CD4-positive, alpha-beta T cell treated with Interleukin-17A for 4 hours (primary cell): ENCODE data around the gene COL4A3.
"Not testable (repeated sequence)": the region's sequence is repeated elsewhere in the genome, so short reads cannot be mapped to it uniquely, and the experiment has no call there.

ENCODE experiments used
- DNase-seq: peaks from one replicate; pipeline ENCODE4 v3.0.0-alpha.2; 2020; ENCODE audit warnings: mixed read lengths

Gene COL4A3

GRCh38 chr2:227219312-227220105, 55.1 kb downstream of the COL4A3 start:
- no peak for DNase-seq

- no peak for DNase-seq
Measured at GRCh38 chr2:227221120-227221519, 56.7 kb downstream of the COL4A3 start.

- DNase-seq, result no peak
Measured at GRCh38 chr2:227222292-227222691, 57.9 kb downstream of the COL4A3 start.

- DNase-seq, result not testable (repeated sequence)
Measured at GRCh38 chr2:227225641-227226040, 61.2 kb downstream of the COL4A3 start.

GRCh38 chr2:227228061-227228667, 63.7 kb downstream of the COL4A3 start:
- no peak for DNase-seq

- no peak for DNase-seq
Measured at GRCh38 chr2:227230151-227230550, 65.7 kb downstream of the COL4A3 start.

- DNase-seq, result no peak
Measured at GRCh38 chr2:227234429-227234828, 70.0 kb downstream of the COL4A3 start.

- no peak for DNase-seq
Measured at GRCh38 chr2:227237786-227238185, 73.4 kb downstream of the COL4A3 start.

- DNase-seq, result peak; percentile 71
Measured at GRCh38 chr2:227238238-227239237, 74.1 kb downstream of the COL4A3 start.

- no peak for DNase-seq
Measured at GRCh38 chr2:227241005-227241404, 76.6 kb downstream of the COL4A3 start.

GRCh38 chr2:227248876-227249275, 84.5 kb downstream of the COL4A3 start:
- DNase-seq, result no peak

- no peak for DNase-seq
Measured at GRCh38 chr2:227252831-227253230, 88.4 kb downstream of the COL4A3 start.

GRCh38 chr2:227256605-227257004, 92.2 kb downstream of the COL4A3 start:
- no peak for DNase-seq

- DNase-seq, result no peak
Measured at GRCh38 chr2:227257820-227258219, 93.4 kb downstream of the COL4A3 start.

- DNase-seq, result no peak
Measured at GRCh38 chr2:227260041-227260440, 95.6 kb downstream of the COL4A3 start.

GRCh38 chr2:227267410-227268115, 103.1 kb downstream of the COL4A3 start:
- no peak for DNase-seq

GRCh38 chr2:227280895-227281294, 116.5 kb downstream of the COL4A3 start:
- no peak for DNase-seq

- no peak for DNase-seq
Measured at GRCh38 chr2:227285741-227286236, 121.4 kb downstream of the COL4A3 start.

- no peak for DNase-seq
Measured at GRCh38 chr2:227287771-227288170, 123.3 kb downstream of the COL4A3 start.

GRCh38 chr2:227292314-227292713, 127.9 kb downstream of the COL4A3 start:
- no peak for DNase-seq

- no peak for DNase-seq
Measured at GRCh38 chr2:227293531-227293930, 129.1 kb downstream of the COL4A3 start.

- DNase-seq, result no peak
Measured at GRCh38 chr2:227295806-227296205, 131.4 kb downstream of the COL4A3 start.
